C4-2B (cell line): Measurements from ENCODE around the gene ZNF532.

Source experiments
- CTCF ChIP-seq: fragments of 450-650 bp; conservative IDR thresholded peaks from 2 replicates; pipeline ENCODE4 v1.5.1; 2017; ENCODE audit warnings: mild to moderate bottlenecking
- ZFX ChIP-seq: fragments of 450-650 bp; IDR thresholded peaks from 2 replicates; pipeline ENCODE4 v1.6.1; 2017

GRCh38 chr18:58991167-58991798, 126.6 kb downstream of the ZNF532 start:
- TF ChIP-seq CTCF, result no peak
- no peak for TF ChIP-seq ZFX
